OCI-LY3 (cell line): ENCODE measurements around the gene ASXL1.

Experiments used
- EZH2phosphoT487 ChIP-seq: fragments of 200-600 bp; shearing (Covaris generic); IDR thresholded peaks from 2 replicates; pipeline ENCODE4 v1.6.1; 2018; ENCODE audit warnings: antibody characterized with exemption, mixed run types, low read depth
- TF ChIP-seq, protein P1 (sequence below): fragments of 200-600, 300-600 bp; sonication (generic); IDR thresholded peaks from 2 replicates; pipeline ENCODE4 v1.5.1; 2014; ENCODE audit warnings: antibody characterized with exemption, low read length, low read depth

- TF ChIP-seq, protein P1, sequence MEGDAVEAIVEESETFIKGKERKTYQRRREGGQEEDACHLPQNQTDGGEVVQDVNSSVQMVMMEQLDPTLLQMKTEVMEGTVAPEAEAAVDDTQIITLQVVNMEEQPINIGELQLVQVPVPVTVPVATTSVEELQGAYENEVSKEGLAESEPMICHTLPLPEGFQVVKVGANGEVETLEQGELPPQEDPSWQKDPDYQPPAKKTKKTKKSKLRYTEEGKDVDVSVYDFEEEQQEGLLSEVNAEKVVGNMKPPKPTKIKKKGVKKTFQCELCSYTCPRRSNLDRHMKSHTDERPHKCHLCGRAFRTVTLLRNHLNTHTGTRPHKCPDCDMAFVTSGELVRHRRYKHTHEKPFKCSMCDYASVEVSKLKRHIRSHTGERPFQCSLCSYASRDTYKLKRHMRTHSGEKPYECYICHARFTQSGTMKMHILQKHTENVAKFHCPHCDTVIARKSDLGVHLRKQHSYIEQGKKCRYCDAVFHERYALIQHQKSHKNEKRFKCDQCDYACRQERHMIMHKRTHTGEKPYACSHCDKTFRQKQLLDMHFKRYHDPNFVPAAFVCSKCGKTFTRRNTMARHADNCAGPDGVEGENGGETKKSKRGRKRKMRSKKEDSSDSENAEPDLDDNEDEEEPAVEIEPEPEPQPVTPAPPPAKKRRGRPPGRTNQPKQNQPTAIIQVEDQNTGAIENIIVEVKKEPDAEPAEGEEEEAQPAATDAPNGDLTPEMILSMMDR: peak; percentile 42
- no peak for TF ChIP-seq EZH2phosphoT487
These were observed 79.4 kb downstream of the ASXL1 start for GRCh38 chr20:32437391-32438074.
